Astrocyte of the cerebellum (primary cell): ENCODE measurements around the gene ASIC5.

Experiments used
- DNase-seq: peaks from one replicate; pipeline ENCODE4 v3.0.0-alpha.2; 2011; ENCODE audit warnings: low read depth
- H3K4me3 ChIP-seq: 2 replicates; pipeline ENCODE4 v1.5.1; 2011; ENCODE audit warnings: mild to moderate bottlenecking, low read depth, low read length, moderate library complexity
- CTCF ChIP-seq: IDR thresholded peaks from 2 replicates; pipeline ENCODE4 v1.5.1; 2012; ENCODE audit warnings: low read length, low read depth, moderate library complexity, mild to moderate bottlenecking; ENCODE audit errors: missing control alignments
- in situ Hi-C: cut with HindIII; loops from 2 replicates; pipeline ENCODE4 v1.10.0; 2017; ENCODE audit warnings: low sequenced_read_pairs

The ASIC5 gene

GRCh38 chr4:155785828-155786227, 80.2 kb downstream of the ASIC5 start:
- no peak for DNase-seq
- TF ChIP-seq CTCF = no peak
- no peak overlapping the region for H3K4me3 ChIP-seq
- in situ Hi-C loops = no loop called here

- DNase-seq = no peak
- no peak overlapping the region for H3K4me3 ChIP-seq
- no peak for TF ChIP-seq CTCF
- in situ Hi-C loops = no loop called here
These were observed 81.4 kb downstream of the ASIC5 start for GRCh38 chr4:155784637-155785036.

GRCh38 chr4:155781249-155781831, 84.7 kb downstream of the ASIC5 start:
- in situ Hi-C loops = no loop called here
- TF ChIP-seq CTCF = no peak

GRCh38 chr4:155780775-155781174, 85.3 kb downstream of the ASIC5 start:
- TF ChIP-seq CTCF = no peak
- no peak overlapping the region for H3K4me3 ChIP-seq
- DNase-seq = no peak
- in situ Hi-C loops = no loop called here

More at GRCh38 chr4:155781249-155781831, 84.7 kb downstream of the ASIC5 start:
- no peak for DNase-seq
- H3K4me3 ChIP-seq = no peak overlapping the region
